Duodenal mucosa (tissue), 2 donors: ENCODE results near the gene MUL1.
A peak's percentile ranks its signal among the peaks of the same experiment; 100 is the strongest.
"Not testable (repeated sequence)": the region's sequence is repeated elsewhere in the genome, so short reads cannot be mapped to it uniquely, and the experiment has no call there.

Experiments
- H3K27ac ChIP-seq: one replicate; pipeline ENCODE4 v1.7.0; 2013; ENCODE audit warnings: low read depth, low read length
- H3K27me3 ChIP-seq, 2 donors: one replicate each; pipeline ENCODE4 v1.7.0; 2013; ENCODE audit warnings: low read length in 2 of 2, control low read depth in 1 of 2; ENCODE audit not compliant: insufficient read depth in 2 of 2, control insufficient read depth in 1 of 2
- H3K36me3 ChIP-seq, 2 donors: one replicate each; pipeline ENCODE4 v1.7.0; 2013; ENCODE audit warnings: low read length in 2 of 2, control low read depth in 1 of 2; ENCODE audit not compliant: insufficient read depth in 2 of 2, control insufficient read depth in 1 of 2
- H3K4me1 ChIP-seq, 2 donors: one replicate each; pipeline ENCODE4 v1.7.0; 2013; ENCODE audit warnings: low read length in 2 of 2, control low read depth in 1 of 2; ENCODE audit not compliant: insufficient read depth in 2 of 2, control insufficient read depth in 1 of 2
- H3K4me3 ChIP-seq, 2 donors: one replicate each; pipeline ENCODE4 v1.7.0; 2013; ENCODE audit warnings: low read length in 2 of 2, low read depth in 1 of 2
- H3K9ac ChIP-seq, 2 donors: one replicate each; pipeline ENCODE4 v1.7.0; 2013; ENCODE audit warnings: low read length in 2 of 2, low read depth in 1 of 2
- H3K9me3 ChIP-seq, 2 donors: one replicate each; pipeline ENCODE4 v1.7.0; 2013; ENCODE audit warnings: low read length in 2 of 2, control low read depth in 1 of 2; ENCODE audit not compliant: control insufficient read depth in 1 of 2

Gene MUL1

GRCh38 chr1:20511518-20512428 is 3.8 kb upstream of the MUL1 start:
- Histone ChIP-seq H3K4me1 (peaks cover 6 to 7% of the 10 kb centered on the region in 2 donors), H3K9me3 (no peaks in the 10 kb centered on the region), H3K4me3 (no peak overlapping the region), H3K27ac (no peak overlapping the region), H3K9ac (no peak overlapping the region), H3K27me3 (no peaks in the 10 kb centered on the region), H3K36me3 (no peaks in the 10 kb centered on the region)

- peak overlapping the region; percentile 86 to 87 for H3K9ac ChIP-seq
- H3K9me3 ChIP-seq = no peaks in the 10 kb centered on the region
- peak overlapping the region; percentile 91 to 99 for H3K4me3 ChIP-seq
- no peaks in the 10 kb centered on the region for H3K27me3 ChIP-seq
- no peak overlapping the region for H3K27ac ChIP-seq
- peaks cover 0 to 20% of the 10 kb centered on the region in 2 donors for H3K36me3 ChIP-seq
- peaks cover 8 to 12% of the 10 kb centered on the region in 2 donors for H3K4me1 ChIP-seq
Observed at GRCh38 chr1:20508411-20508771, 440 bp upstream of the MUL1 start.

GRCh38 chr1:20507248-20507563 is 745 bp downstream of the MUL1 start:
- peak overlapping the region; percentile 91 to 99 for H3K4me3 ChIP-seq
- H3K9me3 ChIP-seq = no peaks in the 10 kb centered on the region
- H3K27me3 ChIP-seq = no peaks in the 10 kb centered on the region
- H3K9ac ChIP-seq = peak overlapping the region; percentile 86 to 87
- H3K27ac ChIP-seq = no peak overlapping the region
- peaks cover 0 to 30% of the 10 kb centered on the region in 2 donors for H3K36me3 ChIP-seq
- peaks cover 8 to 12% of the 10 kb centered on the region in 2 donors for H3K4me1 ChIP-seq

- no peak overlapping the region for H3K27ac ChIP-seq
- H3K36me3 ChIP-seq = peaks cover 13 to 47% of the 10 kb centered on the region in 2 donors
- no peak overlapping the region for H3K4me3 ChIP-seq
- H3K4me1 ChIP-seq = peaks cover 8 to 12% of the 10 kb centered on the region in 2 donors
- H3K9ac ChIP-seq = no peak overlapping the region
- H3K9me3 ChIP-seq = no peaks in the 10 kb centered on the region
- H3K27me3 ChIP-seq = no peaks in the 10 kb centered on the region
Observed at GRCh38 chr1:20505488-20505887, 2.5 kb downstream of the MUL1 start.

GRCh38 chr1:20500716-20501115 is 7.2 kb downstream of the MUL1 start:
- no peaks in the 10 kb centered on the region for H3K4me1 ChIP-seq
- H3K36me3 ChIP-seq = peaks cover 25 to 75% of the 10 kb centered on the region in 2 donors
- no peak overlapping the region for H3K9ac ChIP-seq
- H3K4me3 ChIP-seq = no peak overlapping the region
- no peak overlapping the region for H3K27ac ChIP-seq
- no peaks in the 10 kb centered on the region for H3K27me3 ChIP-seq
- no peaks in the 10 kb centered on the region for H3K9me3 ChIP-seq

- H3K4me3 ChIP-seq = no peak overlapping the region
Observed at GRCh38 chr1:20499718-20500117, 8.2 kb downstream of the MUL1 start.

GRCh38 chr1:20499105-20499504 is 8.8 kb downstream of the MUL1 start:
- Histone ChIP-seq H3K9ac (no peak overlapping the region), H3K4me1 (peaks cover 0 to 6% of the 10 kb centered on the region in 2 donors), H3K36me3 (peaks cover 25 to 64% of the 10 kb centered on the region in 2 donors), H3K27ac (no peak overlapping the region), H3K4me3 (no peak overlapping the region), H3K9me3 (no peaks in the 10 kb centered on the region), H3K27me3 (no peaks in the 10 kb centered on the region)

More at GRCh38 chr1:20499718-20500117, 8.2 kb downstream of the MUL1 start:
- Histone ChIP-seq H3K27ac (no peak overlapping the region), H3K36me3 (peaks cover 25 to 70% of the 10 kb centered on the region in 2 donors), H3K27me3 (no peaks in the 10 kb centered on the region), H3K4me1 (peaks cover 0 to under 1% of the 10 kb centered on the region in 2 donors), H3K9me3 (no peaks in the 10 kb centered on the region), H3K9ac (no peak overlapping the region)

- Histone ChIP-seq H3K27me3 (no peaks in the 10 kb centered on the region), H3K4me3 (no peak overlapping the region), H3K9ac (no peak overlapping the region), H3K27ac (no peak overlapping the region), H3K9me3 (no peaks in the 10 kb centered on the region), H3K36me3 (peaks cover 25 to 55% of the 10 kb centered on the region in 2 donors), H3K4me1 (peaks cover 0 to 10% of the 10 kb centered on the region in 2 donors)
Observed at GRCh38 chr1:20498116-20498515, 9.8 kb downstream of the MUL1 start.

- H3K9ac ChIP-seq = no peak overlapping the region
- peaks cover 25 to 51% of the 10 kb centered on the region in 2 donors for H3K36me3 ChIP-seq
- H3K4me1 ChIP-seq = peaks cover 0 to 10% of the 10 kb centered on the region in 2 donors
- H3K27ac ChIP-seq = no peak overlapping the region
- no peak overlapping the region for H3K4me3 ChIP-seq
- no peaks in the 10 kb centered on the region for H3K9me3 ChIP-seq
- H3K27me3 ChIP-seq = no peaks in the 10 kb centered on the region
Observed at GRCh38 chr1:20497506-20497905, 10.4 kb downstream of the MUL1 start.

GRCh38 chr1:20496725-20497383 is 11.1 kb downstream of the MUL1 start:
- H3K9me3 ChIP-seq, H3K27ac ChIP-seq, H3K4me1 ChIP-seq, H3K9ac ChIP-seq, H3K4me3 ChIP-seq, H3K27me3 ChIP-seq: not testable (repeated sequence)
- H3K36me3 ChIP-seq = peaks cover 25 to 45% of the 10 kb centered on the region in 2 donors
